Endothelial cell of umbilical vein (primary cell): Measurements from ENCODE around the gene EIF2B4.

ENCODE experiments used
- EZH2 ChIP-seq: IDR thresholded peaks from 2 replicates; pipeline ENCODE4 v1.6.1; 2012; ENCODE audit warnings: borderline replicate concordance, low read depth, mild to moderate bottlenecking, moderate library complexity, low read length, inconsistent platforms; ENCODE audit not compliant: severe bottlenecking
- FOS ChIP-seq: IDR thresholded peaks from 2 replicates; pipeline ENCODE4 v1.6.1; 2011; ENCODE audit warnings: mild to moderate bottlenecking, low read length, moderate library complexity, borderline replicate concordance; ENCODE audit not compliant: insufficient read depth
- JUN ChIP-seq: IDR thresholded peaks from 2 replicates; pipeline ENCODE4 v1.6.1; 2011; ENCODE audit warnings: borderline replicate concordance, low read depth; ENCODE audit not compliant: insufficient read length, insufficient read depth
- MYC ChIP-seq: IDR thresholded peaks from one replicate; pipeline ENCODE4 v1.6.1; 2011; ENCODE audit warnings: mild to moderate bottlenecking, low read depth, low read length
- POLR2A ChIP-seq: IDR thresholded peaks from 2 replicates; pipeline ENCODE4 v1.6.1; 2012; ENCODE audit warnings: low read depth, mild to moderate bottlenecking, control low read depth, low read length
- POLR2AphosphoS5 ChIP-seq: IDR thresholded peaks from 2 replicates; pipeline ENCODE4 v1.6.1; 2012; ENCODE audit warnings: low read depth, mild to moderate bottlenecking, control low read depth, low read length, moderate library complexity; ENCODE audit not compliant: insufficient read depth
- TF ChIP-seq, protein P1 (sequence below), 2 donors: IDR thresholded peaks; 1 replicate in 1 of 2; 2 replicates in 1 of 2; pipeline ENCODE4 v1.5.1; 2011; ENCODE audit warnings: low read length in 2 of 2, mild to moderate bottlenecking in 2 of 2, moderate library complexity in 2 of 2, control low read depth in 1 of 2, inconsistent platforms in 1 of 2, low read depth in 1 of 2; ENCODE audit not compliant: insufficient read depth in 1 of 2; ENCODE audit errors: extremely low read depth in 1 of 2

- TF ChIP-seq, protein P1, sequence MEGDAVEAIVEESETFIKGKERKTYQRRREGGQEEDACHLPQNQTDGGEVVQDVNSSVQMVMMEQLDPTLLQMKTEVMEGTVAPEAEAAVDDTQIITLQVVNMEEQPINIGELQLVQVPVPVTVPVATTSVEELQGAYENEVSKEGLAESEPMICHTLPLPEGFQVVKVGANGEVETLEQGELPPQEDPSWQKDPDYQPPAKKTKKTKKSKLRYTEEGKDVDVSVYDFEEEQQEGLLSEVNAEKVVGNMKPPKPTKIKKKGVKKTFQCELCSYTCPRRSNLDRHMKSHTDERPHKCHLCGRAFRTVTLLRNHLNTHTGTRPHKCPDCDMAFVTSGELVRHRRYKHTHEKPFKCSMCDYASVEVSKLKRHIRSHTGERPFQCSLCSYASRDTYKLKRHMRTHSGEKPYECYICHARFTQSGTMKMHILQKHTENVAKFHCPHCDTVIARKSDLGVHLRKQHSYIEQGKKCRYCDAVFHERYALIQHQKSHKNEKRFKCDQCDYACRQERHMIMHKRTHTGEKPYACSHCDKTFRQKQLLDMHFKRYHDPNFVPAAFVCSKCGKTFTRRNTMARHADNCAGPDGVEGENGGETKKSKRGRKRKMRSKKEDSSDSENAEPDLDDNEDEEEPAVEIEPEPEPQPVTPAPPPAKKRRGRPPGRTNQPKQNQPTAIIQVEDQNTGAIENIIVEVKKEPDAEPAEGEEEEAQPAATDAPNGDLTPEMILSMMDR (IDR thresholded peaks at IDR 0.05; ENCODE audit: extremely low read depth in 1 of 2, insufficient read depth in 1 of 2, low read depth in 1 of 2, low read length in 2 of 2), result no peak
- TF ChIP-seq POLR2AphosphoS5 (no peak), EZH2 (no peak), JUN (no peak), POLR2A (no peak), FOS (no peak), MYC (no peak)
These were observed 6.2 kb downstream of the EIF2B4 start for GRCh38 chr2:27363933-27364332.
